HG02588 (cell line): ENCODE results near the gene VHLL.

Experiments
- ATAC-seq: cut with Tn5 transposase; IDR thresholded peaks from one replicate; pipeline ENCODE4 v1.9.1; 2021; ENCODE audit warnings: mild to moderate bottlenecking, moderate library complexity; ENCODE audit not compliant: unreplicated experiment

Gene VHLL

GRCh38 chr1:156257711-156258110 is 41.4 kb downstream of the VHLL start:
- no peak for ATAC-seq

GRCh38 chr1:156253634-156254033 is 45.5 kb downstream of the VHLL start:
- no peak for ATAC-seq

- ATAC-seq = no peak
These were observed 47.6 kb downstream of the VHLL start for GRCh38 chr1:156251527-156251926.

DNA sequence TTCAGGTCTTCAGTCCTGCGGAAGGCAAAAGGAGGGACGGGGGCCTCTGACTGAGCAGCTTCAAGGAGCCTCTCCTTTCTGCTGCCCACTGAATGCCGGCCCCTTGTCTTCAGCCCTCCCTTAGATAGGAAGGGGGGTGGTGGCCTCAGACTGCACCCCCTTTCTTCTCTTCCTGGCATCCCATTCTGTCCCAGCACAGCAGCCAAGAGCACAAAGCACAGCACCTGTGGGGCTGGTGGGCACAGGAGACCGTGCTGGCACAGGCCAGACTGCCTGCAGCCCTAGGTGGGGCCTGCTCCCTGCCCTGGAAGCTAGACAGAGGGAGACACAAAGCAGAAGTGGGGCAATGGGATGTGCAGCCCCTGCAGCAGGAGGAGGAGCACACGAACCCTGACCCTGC is 49.5 kb downstream of the VHLL start:
- ATAC-seq = no peak
